HG03442 (cell line): ENCODE measurements around the gene ZXDC.

ENCODE experiments used
- ATAC-seq: cut with Tn5 transposase; IDR thresholded peaks from one replicate; pipeline ENCODE4 v1.9.1; 2021; ENCODE audit warnings: mild to moderate bottlenecking, moderate library complexity; ENCODE audit not compliant: unreplicated experiment

ZXDC gene, protein sequence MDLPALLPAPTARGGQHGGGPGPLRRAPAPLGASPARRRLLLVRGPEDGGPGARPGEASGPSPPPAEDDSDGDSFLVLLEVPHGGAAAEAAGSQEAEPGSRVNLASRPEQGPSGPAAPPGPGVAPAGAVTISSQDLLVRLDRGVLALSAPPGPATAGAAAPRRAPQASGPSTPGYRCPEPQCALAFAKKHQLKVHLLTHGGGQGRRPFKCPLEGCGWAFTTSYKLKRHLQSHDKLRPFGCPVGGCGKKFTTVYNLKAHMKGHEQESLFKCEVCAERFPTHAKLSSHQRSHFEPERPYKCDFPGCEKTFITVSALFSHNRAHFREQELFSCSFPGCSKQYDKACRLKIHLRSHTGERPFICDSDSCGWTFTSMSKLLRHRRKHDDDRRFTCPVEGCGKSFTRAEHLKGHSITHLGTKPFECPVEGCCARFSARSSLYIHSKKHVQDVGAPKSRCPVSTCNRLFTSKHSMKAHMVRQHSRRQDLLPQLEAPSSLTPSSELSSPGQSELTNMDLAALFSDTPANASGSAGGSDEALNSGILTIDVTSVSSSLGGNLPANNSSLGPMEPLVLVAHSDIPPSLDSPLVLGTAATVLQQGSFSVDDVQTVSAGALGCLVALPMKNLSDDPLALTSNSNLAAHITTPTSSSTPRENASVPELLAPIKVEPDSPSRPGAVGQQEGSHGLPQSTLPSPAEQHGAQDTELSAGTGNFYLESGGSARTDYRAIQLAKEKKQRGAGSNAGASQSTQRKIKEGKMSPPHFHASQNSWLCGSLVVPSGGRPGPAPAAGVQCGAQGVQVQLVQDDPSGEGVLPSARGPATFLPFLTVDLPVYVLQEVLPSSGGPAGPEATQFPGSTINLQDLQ

DNA sequence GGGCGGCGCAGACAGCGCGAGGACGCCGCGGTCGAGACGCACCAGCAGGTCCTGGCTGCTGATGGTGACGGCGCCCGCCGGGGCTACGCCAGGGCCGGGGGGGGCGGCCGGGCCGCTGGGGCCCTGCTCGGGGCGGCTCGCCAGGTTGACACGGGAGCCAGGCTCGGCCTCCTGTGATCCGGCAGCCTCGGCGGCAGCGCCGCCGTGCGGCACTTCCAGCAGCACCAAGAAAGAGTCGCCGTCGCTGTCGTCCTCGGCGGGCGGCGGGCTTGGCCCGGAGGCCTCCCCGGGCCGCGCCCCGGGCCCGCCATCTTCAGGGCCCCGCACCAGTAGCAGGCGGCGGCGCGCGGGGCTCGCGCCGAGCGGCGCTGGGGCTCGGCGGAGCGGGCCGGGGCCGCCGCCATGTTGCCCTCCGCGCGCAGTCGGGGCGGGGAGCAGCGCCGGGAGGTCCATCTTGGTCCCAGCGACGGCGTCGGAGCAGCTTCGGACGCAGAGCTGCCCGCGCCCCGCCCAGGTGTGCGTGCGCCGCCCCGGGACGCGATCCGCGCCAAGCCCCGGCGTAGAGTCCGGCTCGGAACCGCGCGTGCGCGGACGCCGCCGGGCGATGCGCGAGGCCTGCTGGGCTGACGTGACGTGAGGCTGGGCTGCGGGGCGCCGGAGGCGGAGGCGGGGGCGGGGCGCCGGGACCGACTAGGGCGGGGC lies at the start of gene ZXDC:
ZXDC (minus strand) TSS at position 479 of the 702 bp plus-strand sequence; CDS start at position 453, 26 bp downstream.
- ATAC-seq, result peak; percentile 70

DNA sequence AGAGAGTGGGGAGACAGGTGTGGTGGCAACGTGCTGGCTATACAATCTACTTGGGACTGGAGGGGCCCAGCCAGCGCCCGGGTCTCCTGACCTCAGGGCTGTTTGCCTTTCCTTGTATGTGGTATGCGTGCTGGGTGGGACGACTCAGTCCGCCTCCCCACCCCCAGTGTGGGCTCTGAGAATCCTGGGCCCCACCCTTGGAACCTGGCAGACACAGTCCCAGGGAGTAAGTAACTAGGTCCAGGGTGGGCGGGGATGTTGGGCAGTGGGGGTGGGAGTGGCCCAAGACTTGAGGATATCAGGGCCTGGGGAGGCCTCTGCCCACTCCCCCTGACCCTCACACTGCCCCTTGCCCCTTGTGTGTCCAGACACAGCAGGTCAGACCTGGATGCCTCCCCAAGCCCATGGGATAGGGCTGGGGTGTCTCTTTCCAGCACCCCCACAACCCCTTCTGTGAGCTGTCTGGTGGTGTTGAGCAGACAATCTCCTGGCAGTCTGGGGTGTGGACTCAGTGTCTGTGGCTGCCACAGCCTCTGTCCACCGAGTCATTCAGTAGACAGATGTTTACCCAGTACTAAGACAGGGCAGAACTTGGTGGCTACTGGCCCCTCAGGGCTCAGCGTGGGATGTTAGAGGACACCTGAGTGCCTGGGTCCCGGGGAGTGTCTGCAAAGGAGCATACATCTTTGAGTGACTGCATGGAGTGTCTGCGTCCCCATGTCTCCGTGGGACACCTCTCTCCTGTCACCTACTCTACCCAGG lies 49.6 kb upstream of the ZXDC start:
- no peak for ATAC-seq

DNA sequence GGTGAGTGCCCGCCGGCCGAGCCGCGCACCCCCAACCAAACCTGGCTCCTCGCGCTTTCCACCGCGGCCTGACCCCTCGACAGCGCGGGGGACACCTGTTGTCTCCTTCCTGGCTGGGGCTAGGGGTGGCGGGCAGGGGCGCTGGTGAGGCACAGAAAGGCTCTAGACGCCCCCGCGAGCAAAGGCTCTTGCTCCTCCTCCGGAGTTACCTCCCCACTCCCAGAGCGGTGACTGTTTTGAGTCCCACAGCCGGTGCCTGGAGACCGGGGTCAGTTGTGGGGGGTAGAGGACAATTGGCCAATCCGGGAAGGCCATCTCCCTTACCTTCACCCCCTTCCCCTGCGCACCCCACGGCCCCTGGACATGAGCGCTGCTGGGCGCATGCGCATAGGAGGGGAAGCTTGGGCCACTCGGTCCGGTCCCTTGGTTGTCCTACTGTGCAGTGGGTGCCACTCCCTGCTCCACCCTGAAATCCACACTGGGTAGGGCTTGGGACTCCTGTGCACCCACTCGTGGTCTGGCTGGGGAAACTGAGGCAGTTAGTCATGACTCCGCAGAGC lies 48.8 kb upstream of the ZXDC start:
- no peak for ATAC-seq

DNA sequence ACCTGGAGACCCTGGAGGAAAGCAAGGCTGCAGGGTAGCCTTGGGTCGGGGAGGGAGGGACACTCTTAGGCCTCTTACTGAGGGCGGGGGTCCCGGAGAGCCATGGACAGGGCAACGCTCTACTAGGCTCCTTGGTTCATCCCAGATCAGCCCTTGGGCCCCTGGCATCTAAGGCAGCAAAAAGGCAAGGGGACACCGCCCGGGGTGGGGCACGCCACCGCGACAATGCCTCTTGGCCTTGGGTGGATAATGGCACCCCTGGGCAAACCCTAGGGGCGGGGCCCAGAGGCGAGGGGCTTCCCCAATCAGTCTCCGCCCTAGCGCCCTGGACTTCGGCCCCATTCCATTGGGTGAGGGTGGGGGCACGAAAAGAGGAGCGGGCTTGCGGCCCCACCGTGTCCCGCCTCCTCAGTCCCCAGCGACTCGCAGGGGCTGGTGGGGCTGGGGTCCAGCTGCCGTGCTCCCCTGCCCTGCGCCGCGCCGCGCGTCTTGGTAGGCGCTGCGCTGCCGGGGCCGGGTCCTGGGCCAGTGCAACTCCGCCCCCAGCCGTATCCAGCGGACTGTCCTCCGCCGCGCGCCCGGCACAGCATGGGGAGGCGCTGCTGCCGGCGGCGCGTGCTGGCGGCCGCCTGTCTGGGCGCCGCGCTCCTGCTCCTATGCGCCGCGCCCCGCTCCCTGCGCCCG lies 48.2 kb upstream of the ZXDC start, which contains the start of gene CHST13:
CHST13 (plus strand) TSS at position 411 of the 684 bp plus-strand sequence; CDS start at position 589, 178 bp downstream.
- ATAC-seq, result no peak

DNA sequence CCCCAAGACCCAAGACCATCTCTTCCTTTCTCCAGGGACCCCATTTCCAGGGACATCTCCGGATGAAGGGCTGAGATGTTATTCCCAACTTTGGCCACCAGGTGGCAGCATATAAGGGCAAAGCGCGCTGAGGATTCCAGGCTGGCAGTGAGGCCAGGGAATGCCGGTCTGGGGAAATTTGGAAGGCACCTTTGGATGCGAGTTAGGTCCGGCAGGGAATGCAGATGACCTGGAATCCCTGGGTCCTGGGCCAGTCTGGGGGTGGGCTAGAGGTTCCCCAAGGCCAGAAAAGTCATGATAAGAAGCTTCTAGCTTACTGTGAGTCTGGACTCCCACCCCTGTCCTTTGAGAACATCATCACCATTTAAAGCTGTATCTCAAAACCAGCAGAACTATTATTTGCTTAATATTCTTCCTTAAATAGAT lies 46.7 kb upstream of the ZXDC start:
- no peak for ATAC-seq

DNA sequence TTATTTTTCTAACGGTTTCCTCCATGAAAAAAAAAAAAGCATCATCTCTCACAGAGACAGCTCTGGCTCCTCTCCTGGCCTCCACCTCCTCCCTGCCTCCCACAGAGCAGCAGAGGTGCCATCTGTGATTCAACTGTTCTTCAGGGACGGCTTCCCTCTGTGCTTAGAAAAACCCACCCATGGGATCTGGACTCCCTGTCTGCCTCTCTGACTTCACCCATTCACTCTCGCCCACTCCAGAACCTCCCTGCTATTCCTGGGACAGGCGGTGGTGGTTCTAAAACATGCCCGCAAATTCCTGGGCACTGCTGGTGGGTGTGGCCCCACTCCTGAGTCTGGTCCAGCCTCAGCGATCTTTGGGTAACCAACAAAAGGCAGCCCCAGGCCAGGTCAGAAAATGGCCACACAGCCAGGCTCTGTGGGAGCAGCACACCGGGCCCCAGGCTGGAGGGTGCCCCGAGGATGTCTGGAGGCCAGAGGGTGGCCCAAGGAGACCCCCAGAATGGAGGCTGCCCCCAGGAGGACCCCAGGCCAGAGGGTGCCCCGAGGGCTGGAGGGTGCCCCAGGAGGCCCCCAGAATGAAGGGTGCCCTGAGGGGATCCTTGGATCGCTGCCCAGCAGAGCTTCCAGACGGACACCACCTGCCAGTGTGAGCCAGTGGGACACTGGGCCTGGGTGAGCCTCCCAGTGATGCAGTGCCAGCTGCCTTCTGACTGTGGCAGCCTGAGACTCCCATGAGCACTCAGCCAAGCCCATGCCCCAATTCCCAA lies 45.6 kb upstream of the ZXDC start:
- no peak for ATAC-seq

DNA sequence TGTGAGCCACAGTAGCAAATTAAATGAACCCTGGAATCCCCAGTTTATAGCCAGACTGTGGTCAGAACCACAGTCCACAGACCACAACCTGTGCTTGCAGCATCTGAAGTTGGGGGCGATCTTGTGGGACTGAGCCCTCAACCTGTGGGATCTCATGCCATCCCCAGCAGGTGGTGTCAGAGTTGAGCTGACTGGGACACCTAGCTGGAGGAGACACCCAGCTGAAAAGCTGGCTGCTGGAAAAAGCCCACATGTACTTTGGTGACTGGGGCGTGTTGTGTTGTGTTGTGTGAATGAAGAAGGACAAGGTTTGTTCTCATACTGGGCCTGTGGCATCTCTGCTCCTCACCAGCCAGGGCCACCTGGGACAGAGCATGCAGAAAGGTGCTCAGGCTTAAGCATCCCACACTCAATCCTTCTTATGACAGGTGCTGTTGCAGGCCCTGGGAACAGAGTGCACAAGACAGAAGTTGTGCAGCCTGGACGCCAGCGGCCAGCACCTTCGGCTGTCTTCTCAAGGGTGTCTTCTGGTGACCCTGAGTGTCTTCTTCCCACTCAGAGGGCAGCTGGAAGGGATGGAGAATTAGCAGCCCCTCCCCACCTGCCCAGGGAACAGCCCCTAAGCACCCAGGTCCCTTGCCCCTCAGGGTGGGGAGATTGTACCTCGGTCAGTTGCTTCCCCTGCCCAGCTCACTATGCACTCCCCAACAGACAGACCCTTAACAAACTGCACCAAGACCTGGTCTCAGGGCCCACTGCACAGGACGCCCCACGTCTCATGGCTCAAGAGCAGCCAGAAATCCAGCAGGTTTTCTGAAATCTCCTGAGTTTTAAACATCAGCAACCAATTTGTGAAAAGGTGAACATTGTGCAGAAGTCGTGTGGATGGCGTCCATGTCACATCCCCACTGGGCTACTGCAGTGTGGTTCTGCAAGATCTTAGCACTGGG lies 44.1 kb upstream of the ZXDC start:
- ATAC-seq, result no peak

DNA sequence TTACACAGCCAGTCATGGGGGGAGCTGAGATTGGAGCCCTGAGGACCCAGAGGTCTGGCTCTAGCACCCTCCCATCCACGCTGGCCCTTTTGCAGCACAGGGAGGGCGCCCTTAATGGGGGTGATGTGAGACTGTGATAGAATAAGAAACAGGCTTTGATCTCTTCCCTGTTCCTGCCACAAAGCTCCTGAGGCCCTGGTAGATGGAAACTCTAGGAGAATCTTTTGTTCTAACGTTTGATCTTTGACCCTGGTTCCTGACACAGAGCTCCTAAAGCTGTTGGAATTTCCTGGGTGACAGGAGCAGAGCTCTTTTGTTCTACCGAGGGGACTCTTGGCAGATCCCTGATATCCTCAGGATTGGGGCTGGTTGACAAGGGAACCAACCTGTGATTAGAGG lies 43.1 kb upstream of the ZXDC start:
- ATAC-seq, result no peak

DNA sequence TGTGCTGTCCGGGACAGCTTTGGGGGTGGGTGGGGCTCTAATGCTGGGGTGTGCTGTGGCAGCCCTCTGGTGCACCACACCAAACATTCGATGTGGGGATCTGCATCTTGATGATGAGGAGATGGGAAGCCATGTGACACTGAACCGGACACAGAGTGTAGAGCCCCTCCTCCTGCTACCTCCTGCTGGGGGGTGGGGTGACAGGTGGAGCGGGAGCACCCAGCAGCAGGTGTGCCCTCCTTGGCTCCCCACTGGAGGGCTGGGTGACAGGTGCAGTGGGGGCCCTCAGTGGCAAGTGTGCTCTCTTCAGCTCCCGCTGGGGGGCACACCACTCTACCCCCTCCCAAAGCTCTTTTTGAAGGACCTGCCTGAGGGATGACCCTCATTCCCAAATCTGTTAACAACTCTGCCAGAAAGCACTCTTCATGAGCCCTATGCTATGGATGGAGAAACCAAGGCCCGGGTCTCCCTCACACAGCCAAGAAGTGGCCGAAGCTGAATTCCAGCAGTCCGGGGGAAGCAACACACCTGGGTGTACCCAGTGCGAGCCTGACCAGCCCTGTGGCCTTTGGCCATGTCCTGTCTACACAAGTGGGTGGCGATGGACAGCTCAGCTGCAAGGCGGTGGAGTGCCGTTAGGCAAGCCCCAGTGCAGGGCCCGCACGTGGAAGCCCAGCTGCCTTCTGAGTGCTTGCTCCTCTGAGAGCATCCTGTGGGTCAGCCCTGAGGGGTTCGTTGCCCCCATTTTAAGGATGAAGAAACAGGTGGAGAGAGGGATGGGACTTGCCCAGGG lies 42.5 kb upstream of the ZXDC start:
- ATAC-seq, result no peak

DNA sequence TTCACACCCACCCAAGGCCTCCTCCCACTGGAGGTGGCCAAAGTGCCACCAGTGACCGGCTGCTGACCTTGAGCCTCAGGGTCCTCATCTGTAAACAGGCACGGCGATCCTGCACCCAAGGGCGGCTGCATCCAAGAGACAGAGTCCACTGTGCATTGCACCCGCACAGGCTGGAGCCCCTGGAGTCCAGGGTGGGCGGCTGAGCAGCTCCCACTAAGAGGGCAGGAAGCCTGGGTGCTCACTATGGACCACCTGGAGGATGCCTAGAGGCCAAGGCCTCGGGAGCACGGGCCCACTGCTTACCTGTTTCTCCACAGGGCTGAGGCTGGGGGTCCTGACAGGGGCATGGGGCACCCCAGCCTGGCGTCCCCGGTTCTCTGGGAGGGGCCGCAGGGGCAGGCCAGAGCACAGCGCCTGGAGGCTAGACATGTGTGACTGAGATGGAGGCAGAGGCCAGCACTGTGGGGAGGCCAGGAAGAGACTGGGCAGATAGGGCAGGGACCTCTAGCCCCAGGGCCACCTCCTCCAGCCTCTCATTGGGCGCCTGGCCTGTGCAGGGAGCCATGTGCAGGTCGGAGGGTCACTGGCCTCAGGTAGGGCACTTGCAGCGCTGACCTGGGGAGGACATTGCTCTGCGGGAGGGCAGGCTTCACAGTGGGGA lies 41.7 kb upstream of the ZXDC start, which contains the start of gene UROC1:
UROC1 (minus strand) TSS at position 483 of the 661 bp plus-strand sequence; CDS start at position 429, 54 bp downstream.
- no peak for ATAC-seq

DNA sequence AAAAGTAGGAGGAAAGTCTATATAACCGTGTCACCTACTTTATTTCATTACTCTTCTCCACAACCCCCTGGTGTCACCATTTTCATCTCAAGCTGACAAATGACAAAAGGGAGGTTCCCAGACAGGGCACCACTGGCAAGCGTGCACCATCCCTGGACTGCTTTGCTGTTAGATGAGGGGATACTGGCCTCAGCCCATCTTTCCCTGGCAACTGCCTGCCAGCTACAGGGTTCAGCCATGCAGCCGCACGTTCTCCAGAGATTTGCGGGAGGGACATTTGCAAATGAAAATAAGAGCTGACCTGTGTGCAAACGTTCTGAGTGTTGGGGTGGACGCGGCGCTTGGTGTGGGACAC lies 41.2 kb upstream of the ZXDC start:
- ATAC-seq, result no peak

DNA sequence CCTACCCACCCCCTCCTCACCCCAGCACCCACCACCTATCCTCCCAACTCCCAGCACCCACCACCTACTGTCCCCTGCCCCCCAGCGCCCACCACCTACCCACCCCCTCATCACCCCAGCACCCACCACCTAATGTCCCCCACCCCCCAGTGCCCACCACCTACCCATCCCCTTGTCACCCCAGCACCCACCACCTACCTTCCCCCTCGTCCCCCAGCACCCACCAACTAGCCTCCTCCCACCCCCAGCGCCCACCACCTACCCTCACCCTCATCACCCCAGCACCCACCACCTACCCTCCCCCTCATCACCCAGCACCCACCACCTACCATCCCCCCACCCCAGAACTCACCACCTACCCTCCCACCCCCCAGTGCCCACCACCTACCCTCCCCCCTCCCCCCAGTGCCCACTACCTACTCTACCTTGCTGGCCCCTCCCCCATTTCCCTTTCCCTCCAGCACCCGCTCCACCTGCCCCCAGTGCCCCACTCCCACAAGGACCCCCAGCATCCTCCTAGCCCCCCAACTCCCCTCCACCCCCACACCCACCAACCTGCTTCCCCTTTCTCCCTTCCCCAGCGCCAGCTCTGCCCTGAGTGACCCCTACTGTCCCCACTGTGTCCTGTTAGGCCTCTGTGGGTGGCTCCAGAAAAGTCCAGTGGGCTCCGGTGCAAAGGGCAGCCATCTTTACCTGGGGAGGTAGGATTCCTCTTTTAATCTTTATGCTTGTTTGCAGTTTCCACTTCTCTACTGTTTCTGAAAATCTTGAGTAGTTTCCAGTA lies 40.7 kb upstream of the ZXDC start:
- ATAC-seq, result no peak

DNA sequence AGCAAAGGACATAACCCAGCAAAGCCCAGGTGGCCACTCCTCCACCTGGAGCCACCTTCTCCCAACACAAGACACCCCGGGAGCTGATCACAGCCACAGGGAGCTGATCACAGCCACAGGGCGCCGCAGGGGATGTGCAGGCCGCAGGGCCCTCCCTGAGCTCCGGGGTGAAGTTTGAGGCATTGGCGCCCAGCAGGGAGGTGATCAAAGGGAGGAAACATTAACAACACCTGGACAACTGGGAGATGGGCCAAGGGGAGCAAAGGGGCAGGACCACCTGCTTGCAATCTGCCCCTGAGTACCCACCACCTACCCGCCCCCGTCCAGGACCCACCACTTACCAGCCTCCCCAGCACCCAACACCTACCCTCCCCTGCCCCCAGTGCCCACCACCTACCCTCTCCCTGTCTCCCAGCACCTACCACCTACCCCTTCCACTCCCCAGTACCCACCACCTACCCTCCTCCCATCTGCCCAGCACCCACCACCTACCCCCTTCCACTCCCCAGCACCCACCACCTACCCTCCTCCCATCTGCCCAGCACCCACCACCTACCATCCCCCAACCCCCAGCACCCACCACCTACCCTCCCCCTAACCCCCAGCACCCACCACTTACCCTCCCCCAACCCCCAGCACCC lies 39.5 kb upstream of the ZXDC start:
- ATAC-seq, result no peak

DNA sequence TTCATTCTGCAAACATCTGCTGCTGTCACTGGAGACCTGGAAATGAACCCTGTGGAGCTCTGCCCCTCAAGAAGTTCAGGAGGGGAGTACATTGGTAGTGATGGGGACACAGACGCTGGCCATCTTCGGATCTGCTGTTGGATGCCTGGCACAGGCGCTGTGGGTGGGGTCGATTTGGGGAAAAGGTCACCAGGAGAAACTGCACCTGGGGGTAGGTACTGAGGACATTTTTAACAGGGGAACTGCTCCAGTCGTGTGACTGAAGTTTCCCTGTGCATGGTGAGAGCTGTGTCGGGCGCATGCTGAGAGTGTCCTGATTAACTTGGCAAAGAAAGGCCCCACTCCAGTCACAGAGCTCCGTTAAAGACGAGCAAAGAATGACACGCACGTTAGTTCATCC lies 38.5 kb upstream of the ZXDC start:
- ATAC-seq, result no peak
